Measurements from ENCODE around the gene VWA5B1.

The VWA5B1 gene

DNA sequence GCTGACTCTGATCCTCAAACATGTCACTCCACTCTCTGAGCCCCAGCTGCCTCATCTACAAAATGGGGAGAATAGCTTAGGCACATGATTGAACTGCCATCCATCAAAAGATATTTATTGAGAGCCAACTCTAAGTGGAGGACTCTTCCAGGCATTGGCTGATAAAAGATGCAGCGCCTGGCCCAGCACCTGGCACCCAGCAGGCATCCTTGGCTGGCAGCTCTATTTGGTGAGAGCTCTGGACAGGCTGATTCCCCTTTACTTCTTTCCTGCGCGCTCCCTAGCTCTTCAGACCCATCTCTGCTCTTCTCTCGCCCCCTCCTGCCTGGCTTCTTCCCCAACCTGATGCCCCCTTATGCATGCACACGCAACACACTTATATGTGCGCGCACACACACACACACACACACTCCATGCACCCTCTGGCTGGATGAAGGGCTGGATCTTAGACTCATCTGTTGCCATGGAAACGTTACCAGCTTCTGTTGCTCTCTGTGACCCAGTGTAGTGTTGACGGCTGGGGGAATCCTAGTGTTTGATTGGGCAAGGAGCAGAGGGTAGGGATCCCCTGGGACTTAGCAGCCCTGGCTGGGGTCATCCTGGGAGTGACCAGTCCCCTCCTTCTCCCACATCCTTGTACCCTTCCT, 49.3 kb downstream of the VWA5B1 start:
- no peak for DNase-seq (ENCODE audit: low spot score)
- Mint-ChIP-seq H3K36me3 (ENCODE audit: low read depth) (no peaks in the 10 kb centered on the region), H3K9me3 (no peaks in the 10 kb centered on the region), H3K4me3 (no peak overlapping the region), H3K27me3 (ENCODE audit: low read depth) (peaks cover 31% of the 10 kb centered on the region), H3K27ac (no peak overlapping the region), H3K4me1 (ENCODE audit: low read depth) (no peaks in the 10 kb centered on the region)

DNA sequence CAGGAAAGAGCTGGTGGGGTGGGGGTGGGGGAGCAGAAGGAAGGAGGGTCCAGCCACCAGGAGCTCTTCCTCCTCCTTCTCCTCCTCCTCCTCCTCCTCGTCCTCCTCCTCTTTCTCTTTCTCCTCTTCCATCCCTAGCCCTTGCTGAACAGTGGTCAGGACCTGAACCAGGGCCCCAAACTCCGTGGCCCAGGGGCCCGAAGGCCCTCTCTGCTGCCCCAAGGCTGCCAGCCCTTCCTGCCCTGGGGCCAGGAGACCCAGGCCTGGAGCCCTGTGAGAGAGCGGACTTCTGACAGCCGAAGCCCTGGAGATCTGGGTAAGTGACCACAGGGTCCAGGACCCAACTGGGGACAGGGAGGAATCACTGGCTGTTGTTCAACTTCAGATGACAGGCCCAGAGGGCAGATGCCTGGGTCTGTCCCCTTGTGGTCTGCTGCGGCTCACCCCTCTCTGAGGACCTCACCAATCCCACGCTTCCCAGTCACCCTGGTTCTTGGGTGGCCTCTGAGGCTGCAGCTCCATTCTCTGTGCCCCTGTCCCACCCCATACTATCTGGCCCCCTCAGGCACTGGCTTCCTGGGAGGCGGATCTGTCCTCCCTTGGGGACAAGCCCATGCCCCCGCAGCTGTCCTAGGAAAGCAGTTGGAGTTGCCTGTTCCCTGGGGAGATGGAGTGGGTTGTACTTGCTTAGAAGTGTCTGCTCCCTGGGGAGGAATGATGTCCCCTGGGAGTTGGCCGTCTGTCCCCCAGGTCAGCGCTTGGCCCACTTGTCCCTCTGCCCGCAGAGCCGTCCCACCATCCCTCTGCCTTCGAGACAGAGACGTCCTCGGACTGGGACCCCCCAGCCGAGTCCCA, 51.8 kb downstream of the VWA5B1 start:
- H3K27me3 Mint-ChIP-seq (ENCODE audit: low read depth): peaks cover 37% of the 10 kb centered on the region
- DNase-seq (ENCODE audit: low spot score): no peak
- no peaks in the 10 kb centered on the region for H3K4me1 Mint-ChIP-seq (ENCODE audit: low read depth)
- H3K27ac Mint-ChIP-seq: no peak overlapping the region
- peaks cover 7% of the 10 kb centered on the region for H3K9me3 Mint-ChIP-seq
- no peak overlapping the region for H3K4me3 Mint-ChIP-seq
- no peaks in the 10 kb centered on the region for H3K36me3 Mint-ChIP-seq (ENCODE audit: low read depth)

DNA sequence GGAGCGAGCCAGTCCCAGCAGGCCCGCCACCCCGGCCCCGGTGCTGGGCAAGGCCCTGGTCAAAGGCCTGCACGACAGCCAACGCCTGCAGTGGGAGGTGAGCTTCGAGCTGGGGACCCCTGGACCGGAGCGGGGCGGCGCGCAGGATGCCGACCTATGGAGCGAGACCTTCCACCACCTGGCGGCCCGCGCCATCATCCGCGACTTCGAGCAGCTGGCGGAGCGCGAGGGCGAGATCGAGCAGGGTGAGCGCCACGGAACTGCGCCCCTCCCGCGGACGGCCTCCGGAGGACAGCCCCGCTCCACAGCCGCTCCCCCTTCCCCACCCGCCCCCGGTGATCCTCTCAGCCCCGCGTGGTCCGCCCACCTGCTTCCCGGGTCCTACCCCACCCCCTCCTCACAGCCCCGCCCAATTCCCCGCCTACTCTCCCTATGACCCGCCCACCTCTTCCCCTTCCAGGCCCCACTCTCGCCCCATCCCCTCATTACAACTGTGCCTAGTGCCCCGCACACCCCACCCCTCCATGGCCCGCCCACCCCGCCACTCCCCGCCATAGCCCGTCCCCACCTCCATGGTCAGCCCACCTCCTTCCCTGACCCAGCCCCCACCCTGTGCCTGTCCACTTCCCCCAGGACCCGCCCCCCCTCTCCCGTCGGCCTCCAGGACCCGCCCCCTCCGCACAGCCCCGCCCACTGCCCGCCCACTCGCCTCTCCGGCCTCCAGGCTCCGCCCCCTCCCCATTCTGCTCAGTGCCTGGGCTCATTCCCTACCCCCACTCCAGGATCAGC, 52.7 kb downstream of the VWA5B1 start:
- no peak overlapping the region for H3K4me3 Mint-ChIP-seq
- H3K27ac Mint-ChIP-seq: no peak overlapping the region
- H3K36me3 Mint-ChIP-seq (ENCODE audit: low read depth): no peaks in the 10 kb centered on the region
- H3K4me1 Mint-ChIP-seq (ENCODE audit: low read depth): no peaks in the 10 kb centered on the region
- DNase-seq (ENCODE audit: low spot score): no peak
- H3K9me3 Mint-ChIP-seq: peaks cover 7% of the 10 kb centered on the region
- peaks cover 37% of the 10 kb centered on the region for H3K27me3 Mint-ChIP-seq (ENCODE audit: low read depth)

DNA sequence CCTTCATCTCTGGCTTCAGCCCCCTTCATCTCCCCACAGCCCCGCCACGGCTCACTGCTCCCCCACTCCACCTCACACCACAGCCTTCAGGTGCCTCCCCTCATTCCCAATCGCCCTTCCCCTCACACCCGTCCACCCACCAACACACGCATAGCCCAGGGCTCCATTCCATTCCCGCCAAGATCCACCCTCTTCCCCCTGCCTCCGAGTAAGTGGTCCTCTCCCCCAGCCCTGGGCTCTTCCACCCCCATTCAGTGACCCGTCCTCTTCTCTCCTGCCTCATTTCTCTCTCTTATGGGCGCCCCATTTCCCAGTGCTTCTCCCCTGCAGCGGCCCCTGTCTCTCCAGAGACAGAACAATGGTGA, 53.2 kb downstream of the VWA5B1 start:
- Mint-ChIP-seq H3K4me1 (ENCODE audit: low read depth) (no peaks in the 10 kb centered on the region), H3K27me3 (ENCODE audit: low read depth) (peaks cover 37% of the 10 kb centered on the region), H3K27ac (no peak overlapping the region), H3K4me3 (no peak overlapping the region), H3K9me3 (peaks cover 7% of the 10 kb centered on the region), H3K36me3 (ENCODE audit: low read depth) (no peaks in the 10 kb centered on the region)
- no peak for DNase-seq (ENCODE audit: low spot score)

DNA sequence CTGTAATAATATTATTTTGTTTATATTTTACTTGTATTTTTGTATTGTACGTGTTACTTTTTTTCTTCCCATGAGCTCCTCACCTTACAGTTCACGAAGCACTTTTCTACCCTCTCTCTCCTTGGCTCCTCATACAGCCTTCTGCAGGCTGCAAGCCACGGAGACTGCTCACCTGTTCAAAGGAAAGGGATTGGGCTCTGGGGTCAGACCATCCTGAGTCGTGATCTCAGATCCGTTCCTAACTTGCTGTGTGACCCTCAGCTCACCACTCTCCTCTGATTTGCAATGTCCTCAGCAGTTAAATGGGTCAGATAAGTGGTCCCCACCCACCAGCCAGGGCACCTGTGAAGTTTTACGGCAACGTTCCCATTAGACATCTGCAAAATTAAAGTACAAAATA, 54.1 kb downstream of the VWA5B1 start:
- no peak for DNase-seq (ENCODE audit: low spot score)
- Mint-ChIP-seq H3K27me3 (ENCODE audit: low read depth) (peaks cover 37% of the 10 kb centered on the region), H3K4me1 (ENCODE audit: low read depth) (no peaks in the 10 kb centered on the region), H3K9me3 (peaks cover 7% of the 10 kb centered on the region), H3K4me3 (no peak overlapping the region), H3K27ac (no peak overlapping the region), H3K36me3 (ENCODE audit: low read depth) (no peaks in the 10 kb centered on the region)

DNA sequence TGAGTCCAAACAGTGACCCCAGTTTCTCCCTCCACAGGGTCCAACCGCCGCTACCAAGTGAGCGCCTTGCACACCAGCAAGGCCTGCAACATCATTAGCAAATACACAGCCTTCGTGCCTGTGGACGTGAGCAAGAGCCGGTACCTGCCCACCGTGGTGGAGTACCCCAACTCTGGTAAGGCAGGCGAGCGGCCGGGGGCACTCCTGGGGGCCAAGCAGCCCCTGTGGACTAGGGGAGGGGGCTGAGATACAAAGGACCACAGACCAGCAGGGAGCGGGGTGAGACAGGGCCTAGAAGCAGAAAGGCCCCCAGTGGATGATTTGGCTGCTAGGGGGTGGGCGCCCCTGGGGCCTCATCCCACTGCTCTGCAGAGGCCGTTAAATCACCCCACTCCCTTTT, 54.7 kb downstream of the VWA5B1 start:
- DNase-seq (ENCODE audit: low spot score): no peak
- no peaks in the 10 kb centered on the region for H3K4me1 Mint-ChIP-seq (ENCODE audit: low read depth)
- H3K4me3 Mint-ChIP-seq: no peak overlapping the region
- H3K9me3 Mint-ChIP-seq: peaks cover 7% of the 10 kb centered on the region
- no peak overlapping the region for H3K27ac Mint-ChIP-seq
- H3K27me3 Mint-ChIP-seq (ENCODE audit: low read depth): peaks cover 35% of the 10 kb centered on the region
- no peaks in the 10 kb centered on the region for H3K36me3 Mint-ChIP-seq (ENCODE audit: low read depth)

DNA sequence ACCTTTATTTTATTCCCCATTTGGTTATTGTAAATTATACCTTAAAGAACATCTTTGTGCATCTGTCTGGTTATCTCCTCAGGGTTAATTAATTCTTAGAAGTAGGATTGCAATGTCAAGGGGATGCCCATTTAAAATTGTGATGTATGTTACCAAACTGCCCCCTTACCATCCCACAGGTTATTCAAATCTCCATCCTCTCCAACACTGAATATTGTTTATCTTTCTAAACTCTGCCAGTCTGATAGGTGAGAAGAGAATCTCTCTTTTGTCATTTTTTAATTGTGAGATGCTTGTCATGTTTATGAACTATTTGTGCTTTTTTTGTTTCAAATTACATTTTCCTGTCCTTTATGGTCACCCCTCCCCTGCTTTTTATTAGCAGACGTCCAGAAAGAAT, 55.8 kb downstream of the VWA5B1 start:
- H3K27me3 Mint-ChIP-seq (ENCODE audit: low read depth): peaks cover 31% of the 10 kb centered on the region
- H3K4me3 Mint-ChIP-seq: no peak overlapping the region
- peaks cover 7% of the 10 kb centered on the region for H3K9me3 Mint-ChIP-seq
- no peak for DNase-seq (ENCODE audit: low spot score)
- H3K27ac Mint-ChIP-seq: no peak overlapping the region
- no peaks in the 10 kb centered on the region for H3K36me3 Mint-ChIP-seq (ENCODE audit: low read depth)
- no peaks in the 10 kb centered on the region for H3K4me1 Mint-ChIP-seq (ENCODE audit: low read depth)

DNA sequence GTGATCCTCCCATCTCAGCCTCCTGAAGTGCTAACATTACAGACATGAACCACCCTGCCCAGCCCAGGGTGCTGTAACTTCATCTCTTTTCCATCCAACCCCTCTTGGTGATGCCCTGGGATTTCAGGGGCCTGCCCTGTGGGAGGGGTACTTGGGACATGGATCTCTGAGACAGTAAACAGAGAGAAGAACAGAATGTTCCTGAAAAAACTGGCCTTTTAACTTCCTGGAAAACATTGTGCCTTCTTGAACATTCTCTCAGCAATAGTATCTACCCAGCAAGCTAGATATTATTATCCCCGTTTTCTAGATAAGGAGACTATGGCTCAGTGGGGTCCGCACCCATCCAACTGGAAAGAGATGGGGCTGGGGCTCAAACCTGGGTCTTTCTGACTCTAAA, 57.0 kb downstream of the VWA5B1 start:
- Mint-ChIP-seq H3K9me3 (peaks cover 7% of the 10 kb centered on the region), H3K27me3 (ENCODE audit: low read depth) (peaks cover 19% of the 10 kb centered on the region)

DNA sequence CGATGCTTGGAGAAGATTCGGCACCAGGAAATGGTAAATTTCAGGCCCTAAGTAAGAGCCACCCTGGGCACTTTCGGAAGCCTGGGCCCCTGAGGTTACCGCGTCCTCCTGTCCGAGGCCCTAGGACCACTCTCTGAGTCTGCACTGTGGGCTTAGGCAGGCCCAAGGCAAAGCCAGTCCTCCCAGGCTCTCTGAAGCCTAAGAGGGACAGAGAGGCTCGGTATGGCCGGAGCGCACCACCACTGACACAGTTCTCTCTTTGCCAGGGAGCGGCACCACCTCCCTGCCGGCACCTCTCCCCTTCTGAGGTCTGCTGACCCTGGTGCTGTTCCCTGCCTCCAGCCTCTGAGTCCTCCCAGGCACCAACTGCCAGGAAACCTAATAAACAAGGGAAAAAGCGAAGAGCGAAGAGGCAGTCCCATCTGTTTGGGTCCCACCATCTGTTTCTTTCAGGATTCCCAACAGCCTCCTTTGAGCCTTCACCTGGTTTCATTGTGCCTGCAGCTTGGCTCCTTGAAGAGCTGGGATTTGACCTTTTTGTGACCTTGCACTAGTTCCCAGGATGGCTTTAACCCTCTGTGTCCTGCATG, 57.7 kb downstream of the VWA5B1 start:
- H3K9me3 Mint-ChIP-seq: peaks cover 7% of the 10 kb centered on the region
- DNase-seq (ENCODE audit: low spot score): no peak
- no peaks in the 10 kb centered on the region for H3K36me3 Mint-ChIP-seq (ENCODE audit: low read depth)
- no peak overlapping the region for H3K4me3 Mint-ChIP-seq
- no peak overlapping the region for H3K27ac Mint-ChIP-seq
- peaks cover 20% of the 10 kb centered on the region for H3K27me3 Mint-ChIP-seq (ENCODE audit: low read depth)
- no peaks in the 10 kb centered on the region for H3K4me1 Mint-ChIP-seq (ENCODE audit: low read depth)

More for the DNA sequence above, 57.0 kb downstream of the VWA5B1 start:
- Mint-ChIP-seq H3K4me3 (no peak overlapping the region), H3K27ac (no peak overlapping the region), H3K4me1 (ENCODE audit: low read depth) (no peaks in the 10 kb centered on the region), H3K36me3 (ENCODE audit: low read depth) (no peaks in the 10 kb centered on the region)
- no peak for DNase-seq (ENCODE audit: low spot score)

DNA sequence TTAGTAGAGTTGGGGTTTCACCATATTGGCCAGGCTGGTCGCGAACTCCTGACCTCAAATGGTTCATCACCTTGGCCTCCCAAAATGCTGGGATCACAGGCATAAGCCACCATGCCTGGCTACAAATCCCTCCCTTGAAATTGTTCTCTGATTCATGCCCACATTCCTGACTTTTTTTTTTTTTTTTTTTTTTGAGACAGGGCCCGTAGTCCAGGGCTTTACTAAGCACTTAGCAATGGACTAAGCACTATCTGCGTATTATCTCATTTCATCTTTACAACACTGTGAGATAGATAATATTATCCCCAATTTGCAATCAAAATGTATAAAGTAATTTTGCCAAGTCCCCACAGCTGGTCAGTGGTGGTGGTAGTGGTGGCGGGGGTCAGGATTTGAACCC, 58.9 kb downstream of the VWA5B1 start:
- Mint-ChIP-seq H3K4me3 (no peak overlapping the region), H3K9me3 (peaks cover 7% of the 10 kb centered on the region), H3K4me1 (ENCODE audit: low read depth) (no peaks in the 10 kb centered on the region), H3K27me3 (ENCODE audit: low read depth) (peaks cover 12% of the 10 kb centered on the region), H3K27ac (no peak overlapping the region), H3K36me3 (ENCODE audit: low read depth) (no peaks in the 10 kb centered on the region)
- no peak for DNase-seq (ENCODE audit: low spot score)

DNA sequence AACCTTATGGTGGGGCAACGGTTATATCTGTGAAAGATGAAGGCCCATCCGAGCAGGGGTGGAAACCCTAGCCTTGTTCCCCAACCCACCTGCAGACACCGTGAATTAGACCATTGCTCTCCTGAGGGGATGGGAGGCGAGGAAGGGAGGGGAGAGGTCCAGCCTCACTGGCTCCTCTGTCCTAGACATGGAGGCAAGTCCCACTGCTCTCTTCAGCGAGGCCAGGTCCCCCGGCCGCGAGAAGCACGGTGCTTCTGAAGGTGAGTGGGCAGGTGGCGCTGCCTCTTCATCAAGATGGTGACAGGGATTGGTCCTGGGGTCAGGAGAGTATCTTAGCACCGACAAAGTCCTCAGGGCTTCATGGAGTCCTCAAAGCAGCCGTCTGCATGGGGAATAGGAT, 59.3 kb downstream of the VWA5B1 start:
- Mint-ChIP-seq H3K9me3 (peaks cover 7% of the 10 kb centered on the region), H3K27ac (no peak overlapping the region), H3K36me3 (ENCODE audit: low read depth) (no peaks in the 10 kb centered on the region), H3K4me3 (no peak overlapping the region), H3K4me1 (ENCODE audit: low read depth) (no peaks in the 10 kb centered on the region), H3K27me3 (ENCODE audit: low read depth) (peaks cover 9% of the 10 kb centered on the region)
- no peak for DNase-seq (ENCODE audit: low spot score)

DNA sequence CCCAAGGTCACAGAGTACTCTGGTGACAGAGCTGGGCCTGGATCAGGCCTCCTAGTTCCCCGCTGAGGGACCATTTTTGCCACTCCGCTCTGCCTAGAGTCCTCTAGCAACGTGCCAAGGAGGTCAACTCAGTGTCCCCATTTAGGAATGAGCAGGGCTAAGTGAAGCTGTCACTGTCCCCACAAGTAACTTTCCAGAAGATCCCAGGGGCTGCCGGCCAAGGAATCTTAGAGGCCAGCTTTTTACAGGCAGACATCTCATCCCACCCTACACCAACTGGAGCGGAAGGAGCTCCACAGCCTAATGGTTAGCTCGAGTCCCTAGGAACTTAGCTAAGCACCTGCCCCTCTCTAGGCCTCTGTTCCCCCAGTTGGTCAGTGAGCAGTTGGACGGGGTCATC, 59.7 kb downstream of the VWA5B1 start:
- DNase-seq (ENCODE audit: low spot score): no peak
- Mint-ChIP-seq H3K4me3 (no peak overlapping the region), H3K36me3 (ENCODE audit: low read depth) (no peaks in the 10 kb centered on the region), H3K27ac (no peak overlapping the region), H3K9me3 (peaks cover 7% of the 10 kb centered on the region), H3K4me1 (ENCODE audit: low read depth) (no peaks in the 10 kb centered on the region), H3K27me3 (ENCODE audit: low read depth) (peaks cover 9% of the 10 kb centered on the region)

DNA sequence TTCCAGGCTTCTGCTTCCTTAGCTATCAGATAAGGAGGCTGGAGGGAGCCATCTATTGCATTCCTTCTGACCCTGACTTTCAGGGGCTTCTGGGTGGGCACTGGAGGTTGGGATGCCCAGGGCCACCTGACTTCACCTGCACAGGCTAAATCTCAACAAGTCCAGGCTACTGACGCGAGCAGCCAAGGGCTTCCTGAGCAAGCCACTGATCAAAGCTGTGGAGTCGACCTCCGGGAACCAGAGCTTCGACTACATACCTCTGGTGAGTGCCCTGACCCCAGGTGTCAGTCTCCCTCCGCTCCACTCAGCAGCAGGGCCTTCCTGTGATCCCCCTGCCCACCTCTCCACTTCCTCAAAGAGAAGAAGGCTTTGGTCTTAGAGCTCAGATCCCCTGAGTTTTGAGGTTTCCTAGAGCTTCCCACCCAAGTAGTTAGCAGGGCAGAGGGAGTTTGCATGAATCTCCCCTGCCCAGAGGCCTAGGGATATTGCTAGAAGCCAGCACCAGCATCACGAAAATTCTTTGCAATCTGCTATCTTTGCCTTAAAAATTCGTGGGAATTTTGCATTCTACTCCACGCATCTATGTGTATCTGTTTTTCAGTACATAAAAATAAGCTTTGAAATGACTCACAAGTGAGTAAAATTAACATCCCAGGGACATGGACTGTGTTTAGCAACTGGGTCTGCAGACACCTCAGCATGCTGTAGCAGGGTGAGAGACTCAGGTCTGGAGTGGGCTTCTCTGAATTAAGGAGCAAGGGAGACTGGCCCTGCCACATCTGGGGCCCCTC, 61.4 kb downstream of the VWA5B1 start:
- Mint-ChIP-seq H3K27ac (no peak overlapping the region), H3K36me3 (ENCODE audit: low read depth) (no peaks in the 10 kb centered on the region), H3K9me3 (no peaks in the 10 kb centered on the region), H3K27me3 (ENCODE audit: low read depth) (peaks cover 12% of the 10 kb centered on the region), H3K4me3 (no peak overlapping the region), H3K4me1 (ENCODE audit: low read depth) (no peaks in the 10 kb centered on the region)
- DNase-seq (ENCODE audit: low spot score): no peak

All from T-helper 2 cell treated with Interferon-gamma antibody and Interleukin-4, amounts not matched to agents 5 μg/mL and 100 μg/mL, for 36 hours (primary cell).